Spleen (tissue), 11 donors: ENCODE data around the gene ILKAP. TPM values are rescaled to one million over a fixed set of nuclear protein-coding genes. Genes with fewer than 3 reads are reported as not detected.

ENCODE experiments used
- DNase-seq: peaks from one replicate; pipeline ENCODE4 v3.0.0-alpha.2; 2020
- H3K27ac ChIP-seq, 8 donors: fragments of 200-600 bp; sonication (generic) in 7 of 8; 1 replicate in 4 of 8; 2 replicates in 4 of 8; pipeline versions ENCODE4 v1.5.0 to v1.8.0; 2016 to 2021; ENCODE audit warnings: inconsistent platforms in 4 of 8, mild to moderate bottlenecking in 4 of 8, moderate library complexity in 1 of 8
- H3K27me3 ChIP-seq, 7 donors: fragments of 200-600 bp; sonication (generic) in 6 of 7; replicated peaks in 1 of 7; 1 replicate in 4 of 7; 2 replicates in 3 of 7; pipeline versions ENCODE4 v1.5.0 to v1.8.0; 2016 to 2021; ENCODE audit warnings: inconsistent platforms in 3 of 7, mild to moderate bottlenecking in 1 of 7
- H3K36me3 ChIP-seq, 6 donors: fragments of 200-600 bp; sonication (generic) in 5 of 6; 1 replicate in 4 of 6; 2 replicates in 2 of 6; pipeline versions ENCODE4 v1.5.0 to v1.8.0; 2016 to 2021; ENCODE audit warnings: inconsistent platforms in 2 of 6
- H3K4me1 ChIP-seq, 6 donors: fragments of 200-600 bp; sonication (generic) in 5 of 6; 1 replicate in 3 of 6; 2 replicates in 3 of 6; pipeline versions ENCODE4 v1.5.0 to v1.8.0; 2016 to 2021; ENCODE audit warnings: inconsistent platforms in 3 of 6
- H3K4me3 ChIP-seq, 8 donors: fragments of 200-600 bp; sonication (generic) in 7 of 8; 1 replicate in 4 of 8; 2 replicates in 4 of 8; pipeline versions ENCODE4 v1.5.0 to v1.8.0; 2016 to 2021; ENCODE audit warnings: inconsistent platforms in 4 of 8, mild to moderate bottlenecking in 4 of 8, moderate library complexity in 2 of 8
- H3K9me3 ChIP-seq, 8 donors: fragments of 200-600 bp; sonication (generic) in 7 of 8; 1 replicate in 4 of 8; 2 replicates in 4 of 8; pipeline versions ENCODE4 v1.5.0 to v1.8.0; 2016 to 2021; ENCODE audit warnings: inconsistent platforms in 4 of 8
- CTCF ChIP-seq, 11 experiments: fragments of 200-600 bp in 7 of 11; fragments of 450-650 bp in 4 of 11; sonication (generic) in 4 of 11; IDR thresholded peaks in 8 of 11; conservative IDR thresholded peaks in 3 of 11; 1 replicate in 7 of 11; 2 replicates in 4 of 11; pipeline versions ENCODE4 v1.4.0 to v1.8.0; 2016 to 2021; ENCODE audit warnings: antibody characterized with exemption in 11 of 11, inconsistent platforms in 4 of 11, mild to moderate bottlenecking in 1 of 11
- POLR2A ChIP-seq, 3 donors: fragments of 450-650 bp; IDR thresholded peaks; one replicate each; pipeline ENCODE4 v1.5.1; 2017; ENCODE audit warnings: antibody characterized with exemption in 3 of 3, mild to moderate bottlenecking in 1 of 3
- POLR2AphosphoS5 ChIP-seq, 3 donors: sonication (generic); formaldehyde crosslinking; IDR thresholded peaks; one replicate each; pipeline ENCODE4 v1.5.1; 2017; ENCODE audit warnings: antibody characterized with exemption in 3 of 3
- WGBS, 5 donors: extraction: QIAGEN DNeasy Blood & Tissue Kit in 3 of 5; methylation state at CpG; one replicate each; pipeline versions ENCODE4 v1.1.5 to v1.1.7; 2013 to 2018; 5-methylcytosine and 5-hydroxymethylcytosine counted together
- intact Hi-C: fragments of 100-400 bp; cut with DNase I; formaldehyde crosslinking; loops from one replicate; pipeline ENCODE4 v1.15.0; 2023; ENCODE audit warnings: low total_unique reads
- polyA plus RNA-seq, 3 donors: library from polyadenylated mRNA; stranded (reverse); fragments of 200-250 nt; gene quantifications; one replicate each; pipeline ENCODE4 v1.2.1, GENCODE V29; 2013
- total RNA-seq, 7 donors: library from RNA; depleted of rRNA in 3 of 7; stranded (reverse); fragments of >200 nt in 3 of 7; fragmentation: NEBNext Ultra II Directional in 4 of 7; extraction: Animal tissue kit (Norgen Biotek cat#: 25700) in 4 of 7; gene quantifications; one replicate each; pipeline versions ENCODE4 v1.1.0 to v1.2.1, GENCODE V29; 2016 to 2021
- donor health status: healthy with polysubstance abuse.
- donor health status: DM: no; HTN: no; CAD: no; lungs with moderate emphysema.
- donor health status: DM: no; HTN: no; CAD: no.
- donor health status: Bipolar disorder and iron deficiency.
- donor health status: healthy.
- donor health status: DM: no; HTN: no; CAD: no.
- donor health status: DM: yes; HTN: yes; CAD: no.

The ILKAP gene
- total and polyA plus RNA-seq, 10 donors = 39.7 to 64.5 (median 50.1) TPM

GRCh38 chr2:238128534-238129001 is 74.9 kb downstream of the ILKAP start:
- H3K4me1 ChIP-seq = peaks cover 0 to 6% (median 2%) of the 10 kb centered on the region in 6 donors
- peak; percentile 67 for DNase-seq
- H3K9me3 ChIP-seq = no peaks in the 10 kb centered on the region
- H3K27ac ChIP-seq = no peak overlapping the region
- peaks cover 0 to 5% (median 0%) of the 10 kb centered on the region in 7 donors for H3K27me3 ChIP-seq
- TF ChIP-seq POLR2AphosphoS5 (IDR thresholded peaks at IDR 0.05) (no peak), CTCF (IDR thresholded peaks at IDR 0.05 in 8 of 11, conservative IDR thresholded peaks at IDR 0.05 in 3 of 11) (no peak), POLR2A (IDR thresholded peaks at IDR 0.05) (no peak)
- intact Hi-C loops = no loop called here
- no peaks in the 10 kb centered on the region for H3K36me3 ChIP-seq
- no peak overlapping the region for H3K4me3 ChIP-seq
- WGBS, 5 donors = 71 to 85% (median 78%) methylated on average over 19 to 30 of the region's 30 CpGs

GRCh38 chr2:238128061-238128440 is 75.4 kb downstream of the ILKAP start:
- intact Hi-C loops = no loop called here
- H3K36me3 ChIP-seq = no peaks in the 10 kb centered on the region
- H3K4me3 ChIP-seq = no peak overlapping the region
- DNase-seq = peak; percentile 54
- 86 to 94% (median 90%) methylated on average over 16 to 22 of the region's 22 CpGs for whole genome bisulfite sequencing, 5 donors
- H3K27ac ChIP-seq = no peak overlapping the region
- H3K4me1 ChIP-seq = peaks cover 0 to 6% (median 2%) of the 10 kb centered on the region in 6 donors
- no peak for TF ChIP-seq POLR2AphosphoS5 (IDR thresholded peaks at IDR 0.05)
- TF ChIP-seq CTCF (IDR thresholded peaks at IDR 0.05 in 8 of 11, conservative IDR thresholded peaks at IDR 0.05 in 3 of 11) = no peak
- TF ChIP-seq POLR2A (IDR thresholded peaks at IDR 0.05) = no peak
- peaks cover 0 to 5% (median 0%) of the 10 kb centered on the region in 7 donors for H3K27me3 ChIP-seq
- H3K9me3 ChIP-seq = no peaks in the 10 kb centered on the region

- Histone ChIP-seq H3K9me3 (no peaks in the 10 kb centered on the region), H3K27ac (no peak overlapping the region), H3K27me3 (peaks cover 0 to 5% (median 0%) of the 10 kb centered on the region in 7 donors), H3K4me1 (peaks cover 0 to 6% (median 2%) of the 10 kb centered on the region in 6 donors), H3K36me3 (no peaks in the 10 kb centered on the region), H3K4me3 (peak overlapping the region in 1 of 8 donors; percentile 33)
- 42 to 83% (median 67%) methylated on average over 23 to 36 of the region's 36 CpGs for WGBS, 5 donors
- peak; percentile 75 for DNase-seq
- intact Hi-C loops = no loop called here
- TF ChIP-seq CTCF (IDR thresholded peaks at IDR 0.05 in 8 of 11, conservative IDR thresholded peaks at IDR 0.05 in 3 of 11) (no peak), POLR2A (IDR thresholded peaks at IDR 0.05) (no peak), POLR2AphosphoS5 (IDR thresholded peaks at IDR 0.05) (no peak)
Observed at GRCh38 chr2:238127165-238128060, 76.1 kb downstream of the ILKAP start.

- peaks cover 0 to 6% (median 2%) of the 10 kb centered on the region in 6 donors for H3K4me1 ChIP-seq
- no peak overlapping the region for H3K27ac ChIP-seq
- H3K4me3 ChIP-seq = no peak overlapping the region
- 88 to 95% (median 90%) methylated on average over 2 of the region's 2 CpGs for WGBS, 5 donors
- intact Hi-C loops = no loop called here
- TF ChIP-seq POLR2A (IDR thresholded peaks at IDR 0.05) (no peak), POLR2AphosphoS5 (IDR thresholded peaks at IDR 0.05) (no peak), CTCF (IDR thresholded peaks at IDR 0.05 in 8 of 11, conservative IDR thresholded peaks at IDR 0.05 in 3 of 11) (no peak)
- DNase-seq = no peak
- H3K9me3 ChIP-seq = no peaks in the 10 kb centered on the region
- no peaks in the 10 kb centered on the region for H3K36me3 ChIP-seq
- peaks cover 0 to 5% (median 0%) of the 10 kb centered on the region in 7 donors for H3K27me3 ChIP-seq
Observed at GRCh38 chr2:238126775-238127164, 76.7 kb downstream of the ILKAP start.
